ENCODE results near the gene RCOR2. TPM values are rescaled to one million over a fixed set of nuclear protein-coding genes. Genes with fewer than 3 reads are reported as not detected.

RCOR2 gene
- total and polyA plus RNA-seq, 2 experiments from 2014 or later, result 5.5 to 66.9 TPM

DNA sequence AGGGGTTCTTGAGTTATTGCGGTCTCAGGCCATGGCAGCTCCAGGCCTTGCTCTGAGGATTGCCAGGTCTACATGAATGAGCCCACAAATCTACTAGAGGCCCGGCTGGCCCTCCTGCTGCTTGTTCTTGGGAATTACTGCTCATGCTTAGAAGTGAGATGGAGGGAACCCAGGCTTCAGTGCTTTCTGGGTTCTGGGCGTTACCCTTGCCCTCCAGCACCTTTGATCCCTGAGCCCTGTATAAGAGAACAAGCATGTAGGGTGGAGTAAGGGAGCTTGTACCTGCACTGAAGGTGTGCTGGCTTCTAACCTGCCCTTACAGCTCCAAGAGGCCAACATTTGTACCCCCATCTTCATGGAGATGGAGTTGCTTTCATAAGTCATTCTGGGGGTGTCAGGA lies 25.8 kb upstream of the RCOR2 start:
- no peak for DNase-seq (ENCODE audit: low spot score)
- peaks cover 54% of the 10 kb centered on the region for H3K79me2 ChIP-seq (replicated peaks; ENCODE audit: insufficient read depth)
- no peaks in the 10 kb centered on the region for H3K9me2 ChIP-seq (ENCODE audit: insufficient read depth)
- peaks cover 34% of the 10 kb centered on the region for H3F3A ChIP-seq (replicated peaks; ENCODE audit: low read depth)
- no peak for ATAC-seq
- H3K27me3 ChIP-seq (ENCODE audit: insufficient read depth), result no peaks in the 10 kb centered on the region
- no peaks in the 10 kb centered on the region for H3K9me3 Mint-ChIP-seq
- H3K4me1 Mint-ChIP-seq, result peaks cover 11% of the 10 kb centered on the region
- peaks cover 13% of the 10 kb centered on the region for H3K36me3 ChIP-seq (ENCODE audit: insufficient read depth)
- H3K4me3 ChIP-seq, result no peak overlapping the region
- TF ChIP-seq POLR2AphosphoS5 (IDR thresholded peaks at IDR 0.05; ENCODE audit: low read depth) (no peak), JUNB (IDR thresholded peaks at IDR 0.05; ENCODE audit: unreplicated experiment) (no peak), ZNF114 (CRISPR knock-in tag; IDR thresholded peaks at IDR 0.05) (no peak), EZH2 (IDR thresholded peaks at IDR 0.05; ENCODE audit: low read depth, unreplicated experiment) (no peak), ZNF462 (CRISPR knock-in tag; IDR thresholded peaks at IDR 0.05) (no peak), CREB1 (CRISPR knock-in tag; IDR thresholded peaks at IDR 0.05; ENCODE audit: low read depth) (no peak), EZH2phosphoT487 (IDR thresholded peaks at IDR 0.05; ENCODE audit: unreplicated experiment) (no peak), CTCF (conservative IDR thresholded peaks at IDR 0.05; ENCODE audit: low read depth in 2 of 2) (no peak), STAT1 (IDR thresholded peaks at IDR 0.05; ENCODE audit: unreplicated experiment) (no peak), ZNF331 (CRISPR knock-in tag; IDR thresholded peaks at IDR 0.05; ENCODE audit: low read depth) (no peak), REST (IDR thresholded peaks at IDR 0.05; ENCODE audit: unreplicated experiment) (no peak)
- no peak overlapping the region for H2AFZ ChIP-seq
- H3K36me3 Mint-ChIP-seq (ENCODE audit: low read depth), result peaks cover 16% of the 10 kb centered on the region
- H4K20me1 ChIP-seq (replicated peaks; ENCODE audit: insufficient read depth), result peaks cover 38% of the 10 kb centered on the region
- H3K4me3 Mint-ChIP-seq, result no peak overlapping the region
- H3K27ac ChIP-seq (ENCODE audit: low read depth), result no peak overlapping the region
- H3K4me2 ChIP-seq, result no peak overlapping the region
- peaks cover 18% of the 10 kb centered on the region for H3K27me3 Mint-ChIP-seq (ENCODE audit: insufficient read depth, low read depth, poor library complexity)
- H3K4me1 ChIP-seq (ENCODE audit: insufficient read depth), result peaks cover 4% of the 10 kb centered on the region
- H3K27ac Mint-ChIP-seq, result no peak overlapping the region

Measured in GM23338 (cell line).